DND-41 (cell line): ENCODE data around the gene NANS.

Source experiments
- ATAC-seq: fragments of 200-7000 bp; cut with Tn5 transposase; 3 replicates; pipeline ENCODE4 v1.9.1; 2021; ENCODE audit warnings: low read depth; ENCODE audit not compliant: insufficient read depth
- DNase-seq: peaks from one replicate; pipeline ENCODE4 v3.0.0-alpha.2; 2020
- H2AFZ ChIP-seq: 2 replicates; pipeline ENCODE4 v1.6.0; 2012; ENCODE audit warnings: low read depth, low read length
- H3K27ac ChIP-seq: 2 replicates; pipeline ENCODE4 v1.5.1; 2012; ENCODE audit warnings: low read length, inconsistent platforms
- H3K27me3 ChIP-seq: fragments of 200-600 bp; sonication (generic); 2 replicates; pipeline ENCODE4 v1.6.0; 2012; ENCODE audit warnings: low read length, mild to moderate bottlenecking, inconsistent platforms; ENCODE audit not compliant: insufficient read depth, poor library complexity
- H3K36me3 ChIP-seq: 2 replicates; pipeline ENCODE4 v1.5.1; 2012; ENCODE audit warnings: low read length, inconsistent platforms; ENCODE audit not compliant: insufficient read depth
- H3K4me1 ChIP-seq: 2 replicates; pipeline ENCODE4 v1.5.1; 2012; ENCODE audit warnings: mild to moderate bottlenecking, low read length; ENCODE audit not compliant: insufficient read depth
- H3K4me2 ChIP-seq: 2 replicates; pipeline ENCODE4 v1.6.0; 2012; ENCODE audit warnings: mild to moderate bottlenecking, moderate library complexity, low read length, inconsistent platforms; ENCODE audit not compliant: insufficient read depth
- H3K4me3 ChIP-seq, 2 experiments: fragments of 200-600 bp in 1 of 2; shearing (Covaris generic) in 1 of 2; 2 replicates each; pipeline ENCODE4 v1.5.1; 2012 to 2016; ENCODE audit warnings: inconsistent platforms in 2 of 2, low read length in 2 of 2, mild to moderate bottlenecking in 2 of 2, low read depth in 1 of 2, moderate library complexity in 1 of 2
- H3K79me2 ChIP-seq: 2 replicates; pipeline ENCODE4 v1.6.0; 2012; ENCODE audit warnings: low read length, inconsistent platforms; ENCODE audit not compliant: insufficient read depth
- H3K9ac ChIP-seq: 2 replicates; pipeline ENCODE4 v1.6.0; 2012; ENCODE audit warnings: low read depth, mild to moderate bottlenecking, inconsistent platforms, low read length, moderate library complexity
- H3K9me3 ChIP-seq: 2 replicates; pipeline ENCODE4 v1.5.1; 2012; ENCODE audit warnings: low read length, moderate library complexity, mild to moderate bottlenecking, inconsistent platforms; ENCODE audit not compliant: insufficient read depth, severe bottlenecking
- H4K20me1 ChIP-seq: 2 replicates; pipeline ENCODE4 v1.6.0; 2012; ENCODE audit warnings: low read length; ENCODE audit not compliant: insufficient read depth
- EZH2 ChIP-seq: IDR thresholded peaks from 3 replicates; pipeline ENCODE4 v1.6.1; 2012; ENCODE audit warnings: borderline replicate concordance, low read depth, mild to moderate bottlenecking, moderate library complexity, low read length, inconsistent platforms; ENCODE audit not compliant: severe bottlenecking
- TF ChIP-seq, protein P1 (sequence below): IDR thresholded peaks from 2 replicates; pipeline ENCODE4 v1.5.1; 2012; ENCODE audit warnings: borderline replicate concordance, low read length, moderate library complexity, mild to moderate bottlenecking; ENCODE audit not compliant: poor library complexity, severe bottlenecking; ENCODE audit errors: extremely low read depth

The NANS gene

GRCh38 chr9:98092613-98092931 is 36.0 kb downstream of the NANS start:
- Histone ChIP-seq H3K4me3 (no peak overlapping the region), H3K4me1 (no peaks in the 10 kb centered on the region), H4K20me1 (no peaks in the 10 kb centered on the region), H3K36me3 (peaks cover 61% of the 10 kb centered on the region), H3K4me2 (no peak overlapping the region), H3K9ac (no peak overlapping the region), H3K27ac (no peak overlapping the region), H3K79me2 (0 out of 2 replicates have a peak, but pooled peaks cover 2% of the 10 kb centered on the region), H2AFZ (no peak overlapping the region), H3K27me3 (no peaks in the 10 kb centered on the region), H3K9me3 (no peaks in the 10 kb centered on the region)
- no peak for ATAC-seq
- DNase-seq: no peak
- TF ChIP-seq, protein P1, sequence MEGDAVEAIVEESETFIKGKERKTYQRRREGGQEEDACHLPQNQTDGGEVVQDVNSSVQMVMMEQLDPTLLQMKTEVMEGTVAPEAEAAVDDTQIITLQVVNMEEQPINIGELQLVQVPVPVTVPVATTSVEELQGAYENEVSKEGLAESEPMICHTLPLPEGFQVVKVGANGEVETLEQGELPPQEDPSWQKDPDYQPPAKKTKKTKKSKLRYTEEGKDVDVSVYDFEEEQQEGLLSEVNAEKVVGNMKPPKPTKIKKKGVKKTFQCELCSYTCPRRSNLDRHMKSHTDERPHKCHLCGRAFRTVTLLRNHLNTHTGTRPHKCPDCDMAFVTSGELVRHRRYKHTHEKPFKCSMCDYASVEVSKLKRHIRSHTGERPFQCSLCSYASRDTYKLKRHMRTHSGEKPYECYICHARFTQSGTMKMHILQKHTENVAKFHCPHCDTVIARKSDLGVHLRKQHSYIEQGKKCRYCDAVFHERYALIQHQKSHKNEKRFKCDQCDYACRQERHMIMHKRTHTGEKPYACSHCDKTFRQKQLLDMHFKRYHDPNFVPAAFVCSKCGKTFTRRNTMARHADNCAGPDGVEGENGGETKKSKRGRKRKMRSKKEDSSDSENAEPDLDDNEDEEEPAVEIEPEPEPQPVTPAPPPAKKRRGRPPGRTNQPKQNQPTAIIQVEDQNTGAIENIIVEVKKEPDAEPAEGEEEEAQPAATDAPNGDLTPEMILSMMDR: no peak
- TF ChIP-seq EZH2: no peak

GRCh38 chr9:98094316-98094715 is 37.8 kb downstream of the NANS start:
- Histone ChIP-seq H2AFZ (no peak overlapping the region), H3K4me3 (no peak overlapping the region), H3K4me1 (no peaks in the 10 kb centered on the region), H3K9me3 (no peaks in the 10 kb centered on the region), H3K79me2 (0 out of 2 replicates have a peak, but pooled peaks cover 3% of the 10 kb centered on the region), H3K36me3 (peaks cover 73% of the 10 kb centered on the region), H3K9ac (no peak overlapping the region), H3K27ac (no peak overlapping the region), H4K20me1 (no peaks in the 10 kb centered on the region), H3K27me3 (no peaks in the 10 kb centered on the region), H3K4me2 (no peak overlapping the region)
- TF ChIP-seq EZH2: no peak
- TF ChIP-seq, protein P1: no peak
- DNase-seq (no peak), ATAC-seq (no peak)

DNA sequence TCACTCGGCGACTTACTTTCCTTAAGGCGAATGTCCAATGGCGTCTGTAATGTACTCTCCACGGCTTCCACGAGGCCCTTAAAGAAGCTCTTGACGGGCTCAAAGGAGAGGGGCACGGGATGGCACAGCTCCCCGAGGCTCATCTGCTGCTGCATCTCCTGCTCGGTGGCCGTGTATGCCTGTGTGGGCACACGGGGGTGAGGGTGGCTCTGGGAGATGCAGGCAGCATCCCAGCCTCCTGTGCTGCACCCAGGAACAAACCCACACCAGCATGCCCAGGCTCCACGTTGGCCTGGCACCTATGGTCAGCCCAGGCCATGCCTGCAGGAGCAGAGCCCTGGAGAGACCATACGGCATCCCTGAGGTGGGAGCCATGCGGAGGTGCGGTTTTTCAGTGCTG is 38.3 kb downstream of the NANS start:
- Histone ChIP-seq H3K4me3 (no peak overlapping the region), H4K20me1 (no peaks in the 10 kb centered on the region), H3K4me2 (no peak overlapping the region), H3K27me3 (no peaks in the 10 kb centered on the region), H3K4me1 (no peaks in the 10 kb centered on the region), H2AFZ (no peak overlapping the region), H3K9me3 (no peaks in the 10 kb centered on the region), H3K9ac (no peak overlapping the region), H3K27ac (no peak overlapping the region; the same call in 1 of the 2 replicates), H3K79me2 (peaks cover 8% of the 10 kb centered on the region), H3K36me3 (peaks cover 78% of the 10 kb centered on the region)
- ATAC-seq: no peak
- no peak for DNase-seq
- TF ChIP-seq EZH2: no peak
- TF ChIP-seq, protein P1: no peak

DNA sequence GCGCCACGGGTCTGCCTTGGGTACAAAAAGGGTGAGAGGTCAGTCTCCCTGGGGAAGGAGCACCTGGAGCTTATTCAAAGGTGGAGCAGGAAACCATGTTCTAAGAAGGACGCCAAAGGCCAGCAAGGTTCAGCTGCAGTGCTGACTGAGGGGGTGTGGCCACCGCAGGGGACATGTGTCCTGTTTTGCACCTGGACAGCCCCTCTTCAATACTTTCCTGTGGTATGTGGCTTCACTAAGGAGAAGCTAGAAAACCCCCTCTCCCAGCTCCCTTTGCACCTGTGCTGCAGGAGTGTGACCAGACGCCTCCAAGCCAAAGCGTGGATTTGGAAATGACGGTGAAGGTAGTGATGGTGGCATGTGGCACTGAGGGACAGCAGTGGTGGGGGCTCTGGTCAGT is 38.9 kb downstream of the NANS start:
- H3K79me2 ChIP-seq: peaks cover 14% of the 10 kb centered on the region
- 0 out of 2 replicates have a peak, but pooled peaks cover under 1% of the 10 kb centered on the region for H3K4me1 ChIP-seq
- no peaks in the 10 kb centered on the region for H4K20me1 ChIP-seq
- H3K4me3 ChIP-seq: no peak overlapping the region
- no peaks in the 10 kb centered on the region for H3K27me3 ChIP-seq
- H3K9ac ChIP-seq: no peak overlapping the region
- H3K27ac ChIP-seq: peak overlapping the region; percentile 14; the same call in 1 of the 2 replicates
- no peaks in the 10 kb centered on the region for H3K9me3 ChIP-seq
- ATAC-seq (no peak), DNase-seq (no peak)
- no peak overlapping the region for H3K4me2 ChIP-seq
- no peak overlapping the region for H2AFZ ChIP-seq
- TF ChIP-seq, protein P1: no peak
- H3K36me3 ChIP-seq: peaks cover 81% of the 10 kb centered on the region
